ENCODE measurements around the gene TMED6. TPM values are rescaled to one million over a fixed set of nuclear protein-coding genes. Genes with fewer than 3 reads are reported as not detected.

The TMED6 gene
- 1 to 10 TPM; 1.2 to 1.3 TPM for total RNA-seq

- DNase-seq: no peak
- no peaks in the 10 kb centered on the region for H3K27me3 Mint-ChIP-seq
- H3K9me3 Mint-ChIP-seq (ENCODE audit: low read depth): no peaks in the 10 kb centered on the region
- CTCF ChIA-PET: interaction anchor here (0.8 kb wide), 1 partner anchor 403 kb away, joined by 3 read pairs; no protein-coding TSS in a partner anchor
- no peak within 1 kb of the TSS for H3K27ac Mint-ChIP-seq
- H3K4me3 Mint-ChIP-seq: no peak within 1 kb of the TSS
- POLR2A ChIA-PET: interaction anchor here (0.6 to 0.7 kb wide), 2 partner anchors 26 to 701 kb away, joined by 4 to 6 read pairs; no protein-coding TSS in a partner anchor
- H3K4me1 Mint-ChIP-seq: no peaks in the 10 kb centered on the region
- no peak for ATAC-seq
- intact Hi-C loops (cut with DNase I, micrococcal nuclease): no loop called here
- H3K36me3 Mint-ChIP-seq (ENCODE audit: low read depth): peaks cover 29% of the 10 kb centered on the region
Observed at GRCh38 chr16:69351309-69352027, at the start of gene TMED6. Gene TMED6, minus strand, starts transcription at chr16:69351786. Its CDS starts 33 bp downstream, at chr16:69351753.

- H3K4me1 Mint-ChIP-seq: peaks cover 26% of the 10 kb centered on the region
- H3K36me3 Mint-ChIP-seq (ENCODE audit: low read depth): no peaks in the 10 kb centered on the region
- ATAC-seq: peak; percentile 77
- no peaks in the 10 kb centered on the region for H3K27me3 Mint-ChIP-seq
- intact Hi-C loops (cut with DNase I, micrococcal nuclease): loop anchor here in 1 of 2 experiments (5.0 kb wide), 2 partner anchors 43 to 68 kb away; no protein-coding TSS in a partner anchor
- H3K27ac Mint-ChIP-seq: no peak overlapping the region
- no peaks in the 10 kb centered on the region for H3K9me3 Mint-ChIP-seq (ENCODE audit: low read depth)
- DNase-seq: peak; percentile 24
- ChIA-PET POLR2A (no interaction called here), CTCF (interaction anchor here (0.9 to 1.8 kb wide), 5 partner anchors 9 to 305 kb away, joined by 3 to 6 read pairs (median 4); no protein-coding TSS in a partner anchor)
- H3K4me3 Mint-ChIP-seq: no peak overlapping the region
Observed at GRCh38 chr16:69399361-69399760, 47.8 kb upstream of the TMED6 start.

GRCh38 chr16:69397821-69398521 lies 46.4 kb upstream of the TMED6 start:
- ChIA-PET POLR2A (no interaction called here), CTCF (interaction anchor here (0.9 to 1.7 kb wide), 3 partner anchors 9 to 15 kb away, joined by 3 to 5 read pairs (median 3); no protein-coding TSS in a partner anchor)
- DNase-seq (no peak), ATAC-seq (no peak)
- intact Hi-C loops (cut with DNase I, micrococcal nuclease): loop anchor here in 1 of 2 experiments (2.0 to 5.0 kb wide), 3 partner anchors 44 to 357 kb away; partner anchors contain the start of gene NOB1
- Mint-ChIP-seq H3K4me1 (peaks cover 26% of the 10 kb centered on the region), H3K4me3 (no peak overlapping the region), H3K9me3 (ENCODE audit: low read depth) (no peaks in the 10 kb centered on the region), H3K36me3 (ENCODE audit: low read depth) (no peaks in the 10 kb centered on the region), H3K27ac (peak overlapping the region; percentile 7), H3K27me3 (no peaks in the 10 kb centered on the region)

GRCh38 chr16:69396187-69397061 lies 44.8 kb upstream of the TMED6 start:
- Mint-ChIP-seq H3K36me3 (ENCODE audit: low read depth) (no peaks in the 10 kb centered on the region), H3K27ac (peak overlapping the region; percentile 70), H3K4me3 (no peak overlapping the region), H3K27me3 (no peaks in the 10 kb centered on the region), H3K4me1 (peaks cover 20% of the 10 kb centered on the region), H3K9me3 (ENCODE audit: low read depth) (no peaks in the 10 kb centered on the region)
- ChIA-PET CTCF (interaction anchor here (0.5 to 3.3 kb wide), 70 partner anchors 9 to 366 kb away, joined by 3 to 26 read pairs (median 4); partner anchors contain the start of genes CYB5B, NOB1, TERF2 and WWP2), POLR2A (interaction anchor here (1.2 kb wide), 1 partner anchor 358 kb away, joined by 3 read pairs; the partner anchor contains the start of gene NOB1)
- intact Hi-C loops (cut with DNase I, micrococcal nuclease): loop anchor here (1.0 to 5.0 kb wide), 7 partner anchors 28 to 358 kb away; partner anchors contain the start of genes NOB1 (in 2 of the 2) and CYB5B (in 1 of the 2)
- DNase-seq (peak; percentile 83), ATAC-seq (peak; percentile 63)

GRCh38 chr16:69395859-69396186 lies 44.2 kb upstream of the TMED6 start:
- DNase-seq (no peak), ATAC-seq (no peak)
- peaks cover 20% of the 10 kb centered on the region for H3K4me1 Mint-ChIP-seq
- peak overlapping the region; percentile 70 for H3K27ac Mint-ChIP-seq
- no peaks in the 10 kb centered on the region for H3K27me3 Mint-ChIP-seq
- intact Hi-C loops (cut with DNase I, micrococcal nuclease): loop anchor here (1.0 to 5.0 kb wide), 7 partner anchors 28 to 359 kb away; partner anchors contain the start of genes NOB1 (in 2 of the 2) and CYB5B (in 1 of the 2)
- H3K36me3 Mint-ChIP-seq (ENCODE audit: low read depth): no peaks in the 10 kb centered on the region
- ChIA-PET CTCF (interaction anchor here (0.6 to 3.3 kb wide), 63 partner anchors 9 to 367 kb away, joined by 3 to 26 read pairs (median 4); partner anchors contain the start of genes CYB5B, NOB1, TERF2 and WWP2), POLR2A (interaction anchor here (1.2 kb wide), 1 partner anchor 359 kb away, joined by 3 read pairs; the partner anchor contains the start of gene NOB1)
- H3K4me3 Mint-ChIP-seq: no peak overlapping the region
- H3K9me3 Mint-ChIP-seq (ENCODE audit: low read depth): no peaks in the 10 kb centered on the region

GRCh38 chr16:69393898-69394849 lies 42.6 kb upstream of the TMED6 start:
- peaks cover 15% of the 10 kb centered on the region for H3K4me1 Mint-ChIP-seq

GRCh38 chr16:69386596-69386995 lies 35.0 kb upstream of the TMED6 start:
- H3K27me3 Mint-ChIP-seq: no peaks in the 10 kb centered on the region
- peaks cover 29% of the 10 kb centered on the region for H3K4me1 Mint-ChIP-seq
- intact Hi-C loops (cut with DNase I, micrococcal nuclease): loop anchor here (1.0 to 2.0 kb wide), 5 partner anchors 38 to 728 kb away; partner anchors contain the start of genes CYB5B (in 2 of the 2), NFAT5 (in 1 of the 2), NQO1 (in 1 of the 2) and PDPR (in 1 of the 2)
- H3K27ac Mint-ChIP-seq: peak overlapping the region; percentile 55
- POLR2A ChIA-PET: interaction anchor here (0.8 to 0.9 kb wide), 2 partner anchors 110 to 1137 kb away, joined by 3 to 9 read pairs; partner anchors contain the start of gene COG4
- no peaks in the 10 kb centered on the region for H3K9me3 Mint-ChIP-seq (ENCODE audit: low read depth)
- no peak for DNase-seq
- CTCF ChIA-PET: interaction anchor here (0.6 to 1.5 kb wide), 3 partner anchors 9 to 367 kb away, joined by 3 to 12 read pairs (median 5); no protein-coding TSS in a partner anchor
- peaks cover 30% of the 10 kb centered on the region for H3K36me3 Mint-ChIP-seq (ENCODE audit: low read depth)
- H3K4me3 Mint-ChIP-seq: peak overlapping the region; percentile 100
- ATAC-seq: no peak

More at GRCh38 chr16:69393898-69394849, 42.6 kb upstream of the TMED6 start:
- intact Hi-C loops (cut with DNase I, micrococcal nuclease): no loop called here
- Mint-ChIP-seq H3K4me3 (no peak overlapping the region), H3K27ac (no peak overlapping the region), H3K36me3 (ENCODE audit: low read depth) (no peaks in the 10 kb centered on the region), H3K9me3 (ENCODE audit: low read depth) (no peaks in the 10 kb centered on the region), H3K27me3 (no peaks in the 10 kb centered on the region)
- ATAC-seq: no peak
- CTCF ChIA-PET: interaction anchor here (0.7 to 3.3 kb wide), 15 partner anchors 10 to 1105 kb away, joined by 3 to 26 read pairs (median 3); partner anchors contain the start of gene NOB1
- no peak for DNase-seq
- POLR2A ChIA-PET: no interaction called here

- H3K4me3 Mint-ChIP-seq: peak overlapping the region; percentile 100
- peaks cover 37% of the 10 kb centered on the region for H3K4me1 Mint-ChIP-seq
- H3K9me3 Mint-ChIP-seq (ENCODE audit: low read depth): no peaks in the 10 kb centered on the region
- DNase-seq (no peak), ATAC-seq (no peak)
- intact Hi-C loops (cut with DNase I, micrococcal nuclease): loop anchor here (1.0 to 2.0 kb wide), 8 partner anchors 46 to 542 kb away; partner anchors contain the start of genes COG8 (in 2 of the 2), NIP7 (in 2 of the 2), CHTF8 (in 1 of the 2) and PDF (in 1 of the 2)
- H3K36me3 Mint-ChIP-seq (ENCODE audit: low read depth): peaks cover 44% of the 10 kb centered on the region
- no peaks in the 10 kb centered on the region for H3K27me3 Mint-ChIP-seq
- H3K27ac Mint-ChIP-seq: peak overlapping the region; percentile 99
- ChIA-PET POLR2A (no interaction called here), CTCF (interaction anchor here (1.3 to 2.2 kb wide), 5 partner anchors 11 to 370 kb away, joined by 4 to 11 read pairs (median 7); partner anchors contain the start of genes COG8, NIP7 and NOB1)
Observed at GRCh38 chr16:69384974-69385373, 33.4 kb upstream of the TMED6 start.

GRCh38 chr16:69382421-69382820 lies 30.8 kb upstream of the TMED6 start:
- DNase-seq (peak; percentile 20), ATAC-seq (no peak)
- ChIA-PET POLR2A (interaction anchor here (0.7 to 0.8 kb wide), 2 partner anchors 42 kb away, joined by 3 to 5 read pairs; no protein-coding TSS in a partner anchor), CTCF (interaction anchor here (0.9 to 2.7 kb wide), 6 partner anchors 11 to 187 kb away, joined by 3 to 15 read pairs (median 4); no protein-coding TSS in a partner anchor)
- Mint-ChIP-seq H3K27me3 (no peaks in the 10 kb centered on the region), H3K9me3 (ENCODE audit: low read depth) (no peaks in the 10 kb centered on the region), H3K4me3 (no peak overlapping the region), H3K36me3 (ENCODE audit: low read depth) (peaks cover 65% of the 10 kb centered on the region), H3K27ac (peak overlapping the region; percentile 83), H3K4me1 (peaks cover 56% of the 10 kb centered on the region)
- intact Hi-C loops (cut with DNase I, micrococcal nuclease): no loop called here

Measured in activated CD4-positive, alpha-beta T cell treated with anti-CD3 and anti-CD28 coated beads for 36 hours (primary cell).